HG02970 (cell line): ENCODE measurements around the gene SLC22A23.
A peak's percentile ranks its signal among the peaks of the same experiment; 100 is the strongest.

Experiments
- ATAC-seq: cut with Tn5 transposase; IDR thresholded peaks from one replicate; pipeline ENCODE4 v1.9.1; 2021; ENCODE audit warnings: mild to moderate bottlenecking, moderate library complexity, moderate number of reproducible peaks; ENCODE audit not compliant: unreplicated experiment, low FRiP score

Gene SLC22A23

GRCh38 chr6:3471711-3472110, 14.9 kb upstream of the SLC22A23 start:
- ATAC-seq: no peak

- no peak for ATAC-seq
Measured at GRCh38 chr6:3471286-3471685, 14.4 kb upstream of the SLC22A23 start.

DNA sequence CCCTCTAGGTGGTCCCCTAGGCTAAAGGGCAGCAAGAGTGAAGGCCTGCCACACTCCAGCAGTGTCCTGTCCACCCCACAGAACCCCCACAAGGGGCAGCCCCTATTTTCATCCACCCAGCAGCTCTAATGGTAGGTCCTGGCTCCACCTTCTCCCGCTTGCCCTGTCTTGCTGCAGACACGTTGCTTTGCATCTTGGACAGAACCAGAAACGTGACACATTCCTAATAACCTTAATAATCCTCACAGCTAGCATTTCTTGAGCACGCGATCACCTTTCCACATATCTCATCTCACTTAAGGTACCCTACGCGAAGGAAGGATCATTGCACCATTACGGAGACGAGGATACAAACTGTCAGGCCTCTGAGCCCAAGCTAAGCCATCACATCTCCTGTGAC, 11.7 kb upstream of the SLC22A23 start:
- ATAC-seq: no peak

DNA sequence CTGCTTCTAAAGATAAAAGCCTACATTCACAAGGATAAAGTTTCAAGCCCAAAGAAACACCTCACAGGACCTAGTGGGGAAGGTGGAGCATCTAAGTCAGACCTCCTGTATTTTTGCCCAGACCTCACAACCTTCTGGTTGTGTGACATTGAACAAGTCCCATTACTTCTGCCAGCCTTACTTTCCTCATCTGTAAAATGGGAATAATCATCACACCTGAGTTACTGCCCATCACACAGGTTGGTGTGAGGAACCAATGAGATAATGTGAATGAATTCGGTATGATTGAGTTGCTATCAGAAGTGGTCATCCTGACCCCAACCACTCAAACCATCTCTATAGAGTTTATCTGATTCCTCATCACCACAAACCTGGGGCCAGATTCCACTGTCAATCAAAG, 11.1 kb upstream of the SLC22A23 start:
- ATAC-seq: no peak

DNA sequence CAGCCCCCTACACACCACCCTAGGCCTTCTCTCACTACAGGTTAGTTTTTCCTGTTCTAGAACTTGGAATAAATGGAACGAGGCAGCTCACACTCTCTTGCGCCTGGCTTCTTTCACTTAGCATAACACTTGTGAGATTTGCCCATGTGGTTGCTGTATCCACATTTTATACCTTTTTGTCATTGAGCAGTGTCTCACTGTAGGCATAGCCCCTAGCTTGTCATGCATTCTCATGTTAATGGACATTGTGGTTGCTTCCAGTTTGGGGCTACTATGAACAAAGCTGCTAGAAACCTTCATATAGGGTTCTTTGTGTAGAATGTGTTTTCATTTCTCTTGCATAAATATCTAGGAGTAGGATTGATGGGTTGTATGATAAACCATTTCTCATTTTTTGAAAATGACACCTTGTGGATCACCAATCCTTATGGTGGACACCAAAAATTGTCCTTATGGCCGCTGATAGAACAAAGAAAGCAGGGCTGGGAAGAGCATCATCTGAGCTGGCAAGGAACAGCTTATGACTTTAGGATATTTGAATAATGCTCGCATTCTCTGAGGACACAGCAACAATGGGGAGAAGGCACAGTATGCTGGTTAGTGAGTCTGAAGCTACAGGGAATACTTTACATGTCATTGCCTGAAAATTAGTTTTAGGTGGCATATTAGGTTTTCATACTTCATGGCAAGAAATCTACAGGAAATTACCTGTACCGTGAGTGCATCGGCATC, 9.8 kb upstream of the SLC22A23 start:
- ATAC-seq: no peak

DNA sequence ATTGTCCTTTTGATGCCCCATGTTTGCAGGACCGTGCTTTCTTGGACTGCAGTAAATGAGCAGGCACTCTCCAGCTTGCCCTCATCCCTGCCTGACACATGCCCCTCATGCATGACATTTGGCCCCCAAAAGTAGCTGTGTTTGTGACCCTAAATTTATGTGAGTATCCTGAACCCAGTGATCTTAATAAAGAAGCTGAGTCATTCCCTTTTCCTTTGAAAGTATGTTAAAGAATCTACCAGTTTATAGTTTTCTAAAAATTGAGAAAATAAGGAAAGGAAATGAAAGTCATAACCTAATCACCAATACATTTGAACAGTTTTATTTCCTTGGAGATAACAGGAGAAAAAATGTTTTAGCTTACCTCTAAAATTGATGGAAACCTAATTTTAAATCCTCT, 3.4 kb upstream of the SLC22A23 start:
- no peak for ATAC-seq

GRCh38 chr6:3458706-3459421, 2.0 kb upstream of the SLC22A23 start:
- no peak for ATAC-seq

DNA sequence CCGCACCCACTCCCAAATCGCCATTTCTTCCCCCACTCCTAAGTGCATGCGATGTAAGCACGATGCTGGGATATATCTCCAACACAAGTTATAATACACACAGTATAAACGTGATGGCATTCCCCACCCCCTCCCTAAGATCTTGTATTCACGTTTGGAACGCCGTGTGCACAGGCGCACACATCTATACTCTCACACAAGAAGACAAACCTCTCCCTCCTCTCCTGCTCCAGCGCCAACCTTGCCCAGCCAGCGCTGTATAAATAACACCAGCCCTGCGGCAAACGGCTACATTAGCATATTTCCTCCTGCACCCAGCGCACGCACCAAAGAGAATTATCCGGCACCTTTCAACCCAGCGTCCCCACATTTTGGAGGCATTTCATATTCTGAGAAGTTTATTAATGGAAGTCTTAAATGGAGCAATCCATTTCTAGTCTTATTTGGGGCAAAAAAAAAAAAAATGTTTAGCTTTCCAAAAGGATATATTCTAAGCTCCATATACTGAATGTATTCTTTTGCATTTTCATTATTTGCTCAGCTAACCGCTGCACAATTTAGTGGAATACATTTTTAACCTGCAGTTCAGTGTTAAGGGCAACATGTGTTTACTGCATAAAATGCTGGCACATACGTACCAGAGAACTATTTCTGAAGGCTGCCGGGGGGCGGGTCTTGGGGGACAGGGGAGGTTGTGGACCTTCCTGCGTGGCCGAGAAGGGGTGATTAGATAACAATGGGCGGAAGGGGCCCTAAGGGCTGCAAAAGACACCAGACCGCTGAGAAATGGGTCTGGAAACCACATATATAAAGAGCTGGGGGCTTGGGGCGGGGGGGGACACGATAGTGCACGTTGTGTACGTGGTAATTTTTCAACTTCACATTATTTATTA, 1.1 kb upstream of the SLC22A23 start:
- no peak for ATAC-seq

GRCh38 chr6:3456395-3456897, 404 bp downstream of the SLC22A23 start:
- peak; percentile 30 for ATAC-seq

- no peak for ATAC-seq
Measured at GRCh38 chr6:3455569-3456394, 1.1 kb downstream of the SLC22A23 start.

DNA sequence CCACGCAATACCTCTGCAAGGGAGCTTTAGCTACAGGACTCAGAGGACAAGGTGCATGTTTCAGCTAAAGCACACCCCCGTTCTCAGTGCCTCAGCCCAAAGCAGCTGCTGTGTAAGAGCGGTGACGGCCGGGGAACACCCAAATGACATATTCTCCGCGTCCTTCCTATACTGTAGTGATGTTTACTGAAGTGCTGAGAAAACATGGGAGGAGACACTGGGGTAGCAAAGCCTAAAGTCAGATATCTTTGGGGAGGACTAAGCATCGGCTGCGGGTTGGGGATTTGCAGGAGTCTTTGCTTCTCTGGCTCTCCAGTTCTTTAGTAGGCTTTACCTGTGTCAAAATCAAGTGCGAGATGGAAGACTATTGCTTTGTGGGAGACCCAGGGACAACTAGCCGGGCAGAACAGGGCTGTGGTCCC, 1.7 kb downstream of the SLC22A23 start:
- no peak for ATAC-seq

GRCh38 chr6:3454273-3455010, 2.4 kb downstream of the SLC22A23 start:
- ATAC-seq: no peak

DNA sequence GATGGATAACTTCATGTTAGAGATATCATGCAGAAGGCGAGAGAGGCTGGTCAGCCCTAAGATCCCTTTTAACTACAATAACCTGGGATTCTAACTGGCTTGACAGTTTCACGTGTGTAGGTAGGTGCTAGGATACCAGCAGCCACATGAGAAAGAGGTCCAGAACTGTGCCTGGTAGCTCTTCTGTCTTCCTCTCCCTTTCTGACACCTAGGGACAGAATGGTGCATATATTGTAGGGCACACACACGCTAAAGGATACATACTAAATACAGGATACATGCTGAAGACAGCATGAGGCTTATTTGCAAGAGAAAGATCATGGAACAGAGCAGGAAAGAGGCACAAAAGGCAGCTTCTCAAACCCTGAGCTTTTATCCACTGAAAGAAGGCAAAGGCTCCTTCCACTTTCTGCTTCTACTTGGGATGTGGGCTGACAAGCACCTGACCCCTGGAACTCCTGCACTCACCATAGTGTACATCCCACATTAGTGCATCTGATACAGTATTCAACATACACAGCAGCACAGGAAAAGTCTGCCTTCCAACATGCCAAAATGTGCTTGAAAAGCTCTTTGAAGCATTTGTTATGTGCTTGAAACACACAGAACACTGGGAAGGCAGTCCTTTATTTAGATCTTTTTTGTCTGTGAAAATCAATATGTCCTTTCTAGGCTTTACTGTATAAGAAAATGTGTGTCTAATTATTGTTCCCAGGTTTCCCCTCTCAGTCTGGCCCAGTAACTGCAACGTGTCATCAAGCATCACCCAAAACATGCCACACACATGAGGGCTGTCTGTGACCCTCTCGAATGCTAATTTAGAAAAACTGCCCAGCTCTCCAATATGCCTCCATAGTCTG, 3.2 kb downstream of the SLC22A23 start:
- ATAC-seq: no peak

GRCh38 chr6:3451498-3451897, 5.4 kb downstream of the SLC22A23 start:
- no peak for ATAC-seq

DNA sequence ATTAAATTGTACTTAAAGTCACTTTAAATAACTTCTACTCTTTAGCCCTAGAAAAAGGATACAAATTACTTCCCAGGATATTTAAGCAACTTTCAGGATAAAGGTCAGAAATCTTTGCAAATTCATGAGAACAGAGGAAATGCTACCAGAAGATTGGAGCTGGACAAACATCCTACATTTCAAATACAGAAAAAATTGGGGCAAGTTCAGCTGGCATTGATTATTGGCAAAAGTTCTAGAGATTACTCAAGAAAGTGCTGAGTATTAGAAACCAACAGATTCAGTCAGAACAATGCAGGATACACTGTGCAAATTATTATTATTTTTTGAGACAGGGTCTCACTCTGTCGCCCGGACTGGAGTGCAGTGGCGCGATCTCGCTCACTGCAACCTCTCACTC, 6.0 kb downstream of the SLC22A23 start:
- ATAC-seq: no peak

DNA sequence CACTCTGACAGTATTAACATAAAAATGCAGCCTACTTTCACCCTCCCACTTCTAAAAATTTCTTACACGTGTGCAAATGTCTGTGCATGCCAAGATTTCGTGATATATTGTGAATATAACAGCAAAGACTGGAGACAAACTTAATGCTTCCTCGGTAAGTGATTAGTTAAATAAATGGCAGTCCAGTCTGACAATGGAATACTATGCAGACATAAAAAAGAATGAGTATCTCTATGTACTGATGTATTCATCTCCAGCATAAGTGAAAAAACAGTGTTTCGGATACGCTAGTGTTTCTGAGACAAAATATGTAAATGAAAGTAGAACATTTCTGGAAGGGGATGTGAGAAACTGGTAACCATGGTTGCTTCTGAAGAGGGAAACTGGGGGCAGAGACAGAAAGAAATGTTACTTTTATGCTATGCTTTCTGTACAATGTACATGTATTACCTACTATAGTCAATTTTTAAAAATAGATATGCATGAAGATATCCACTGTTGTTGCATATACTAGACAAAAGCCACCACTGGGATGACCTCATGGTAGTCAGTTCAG, 7.0 kb downstream of the SLC22A23 start:
- no peak for ATAC-seq

DNA sequence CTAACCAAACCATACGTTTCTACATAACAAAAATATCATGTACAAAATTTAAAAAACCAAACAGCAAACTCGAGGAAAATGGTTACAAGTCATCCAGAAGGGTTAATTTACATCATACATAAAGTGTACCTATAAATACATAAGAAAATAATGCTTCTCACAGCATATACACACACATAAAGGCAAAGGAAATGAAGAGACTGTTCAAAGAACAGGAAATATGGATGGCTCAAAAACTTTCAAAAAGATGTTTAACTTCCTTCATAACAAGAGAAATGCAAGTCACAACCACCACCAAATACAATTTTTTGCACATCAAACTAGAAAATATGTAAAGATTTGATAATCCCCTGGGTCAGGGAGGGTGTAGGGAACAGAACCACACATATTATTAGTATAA, 7.5 kb downstream of the SLC22A23 start:
- no peak for ATAC-seq

- ATAC-seq: no peak
Measured at GRCh38 chr6:3447005-3447404, 9.8 kb downstream of the SLC22A23 start.
